Keratinocyte (primary cell): ENCODE data around the gene MYDGF. TPM values are rescaled to one million over a fixed set of nuclear protein-coding genes. Genes with fewer than 3 reads are reported as not detected.

Source experiments
- DNase-seq: peaks from one replicate; pipeline ENCODE4 v3.0.0-alpha.2; 2011; ENCODE audit warnings: low read depth, missing footprints, low spot score
- FAIRE-seq: peaks from 2 replicates; lab custom pipeline; 2011; peaks lifted over from hg19 to GRCh38; lab: Jason Lieb, UNC
- H2AFZ ChIP-seq: 2 replicates; pipeline ENCODE4 v1.6.0; 2012; ENCODE audit warnings: low read length, control low read depth, inconsistent platforms; ENCODE audit not compliant: control insufficient read depth
- H3K27ac ChIP-seq: 2 replicates; pipeline ENCODE4 v1.5.1; 2011; ENCODE audit warnings: low read length; ENCODE audit not compliant: control insufficient read depth, insufficient read depth
- H3K27me3 ChIP-seq: 3 replicates; pipeline ENCODE4 v1.6.0; 2011; ENCODE audit warnings: low read length; ENCODE audit not compliant: control insufficient read depth, insufficient read depth; ENCODE audit errors: extremely low read depth
- H3K36me3 ChIP-seq, 2 experiments: 2 replicates in 1 of 2; 3 replicates in 1 of 2; pipeline ENCODE4 v1.5.1; 2011; ENCODE audit warnings: low read length in 2 of 2, mild to moderate bottlenecking in 1 of 2; ENCODE audit not compliant: control insufficient read depth in 2 of 2, insufficient read depth in 2 of 2; ENCODE audit errors: extremely low read depth in 1 of 2
- H3K4me1 ChIP-seq: 3 replicates; pipeline ENCODE4 v1.5.1; 2011; ENCODE audit warnings: low read length; ENCODE audit not compliant: control insufficient read depth, insufficient read depth; ENCODE audit errors: extremely low read depth
- H3K4me2 ChIP-seq: 3 replicates; pipeline ENCODE4 v1.6.0; 2011; ENCODE audit warnings: low read depth, low read length; ENCODE audit not compliant: control insufficient read depth, insufficient read depth; ENCODE audit errors: extremely low read depth
- H3K4me3 ChIP-seq, 3 experiments: fragments of 200-600 bp in 1 of 3; sonication (generic) in 1 of 3; 2 replicates in 2 of 3; 3 replicates in 1 of 3; pipeline ENCODE4 v1.5.1; 2011 to 2016; ENCODE audit warnings: low read length in 3 of 3, mild to moderate bottlenecking in 3 of 3, control low read depth in 2 of 3, inconsistent platforms in 1 of 3, low read depth in 1 of 3, mixed read lengths in 1 of 3, mixed run types in 1 of 3, moderate library complexity in 1 of 3; ENCODE audit not compliant: control insufficient read depth in 2 of 3, insufficient read depth in 2 of 3; ENCODE audit errors: extremely low read depth in 1 of 3
- H3K79me2 ChIP-seq: 2 replicates; pipeline ENCODE4 v1.6.0; 2012; ENCODE audit warnings: low read length; ENCODE audit not compliant: control insufficient read depth, insufficient read depth
- H3K9ac ChIP-seq: 3 replicates; pipeline ENCODE4 v1.6.0; 2011; ENCODE audit warnings: low read length; ENCODE audit not compliant: control insufficient read depth, insufficient read depth; ENCODE audit errors: extremely low read depth
- H3K9me1 ChIP-seq: 3 replicates; pipeline ENCODE4 v1.6.0; 2011; ENCODE audit warnings: low read length; ENCODE audit not compliant: control insufficient read depth, insufficient read depth; ENCODE audit errors: extremely low read depth
- H3K9me3 ChIP-seq: 2 replicates; pipeline ENCODE4 v1.5.1; 2012; ENCODE audit warnings: low read depth, low read length; ENCODE audit not compliant: control insufficient read depth
- H4K20me1 ChIP-seq: 3 replicates; pipeline ENCODE4 v1.6.0; 2011; ENCODE audit warnings: low read length; ENCODE audit not compliant: control insufficient read depth, insufficient read depth; ENCODE audit errors: extremely low read depth
- CTCF ChIP-seq, 3 experiments: IDR thresholded peaks in 1 of 3; conservative IDR thresholded peaks in 1 of 3; optimal IDR thresholded peaks in 1 of 3; 2 replicates in 2 of 3; 3 replicates in 1 of 3; pipeline versions ENCODE3 to v1.5.1; 2011; ENCODE audit warnings: low read length in 3 of 3, mild to moderate bottlenecking in 3 of 3, moderate library complexity in 2 of 3, control low read depth in 1 of 3, inconsistent platforms in 1 of 3; ENCODE audit not compliant: insufficient read depth in 2 of 3; ENCODE audit errors: extremely low read depth in 1 of 3
- EZH2 ChIP-seq: IDR thresholded peaks from one replicate; pipeline ENCODE4 v1.6.1; 2012; ENCODE audit warnings: inconsistent platforms, mild to moderate bottlenecking, low read length, moderate library complexity
- dilution Hi-C: fragments of 300-500 bp; cut with MboI; formaldehyde crosslinking; loops from one replicate; pipeline ENCODE4 v1.7.0; 2020; ENCODE audit warnings: low sequenced_read_pairs; ENCODE audit not compliant: extremely low pct_ligation_motif_present
- polyA plus RNA-seq, 5 experiments: library from polyadenylated mRNA; depleted of rRNA in 3 of 5; stranded (reverse) in 3 of 5; stranded (forward) in 1 of 5; unstranded in 1 of 5; fragments of >200 nt; gene quantifications; 1 replicate in 1 of 5; 2 replicates in 3 of 5; 3 replicates in 1 of 5; pipeline versions ENCODE4 v1.2.1 to v1.2.3, GENCODE V29; 2011 to 2012; ENCODE audit warnings: missing spikeins in 2 of 5, low read depth in 1 of 5, low replicate concordance in 1 of 5

The MYDGF gene
- polyA plus RNA-seq, 1 donor (not counting 4 experiments of a cell fraction or from before 2014, with no cell fraction given), result 85.9 TPM

DNA sequence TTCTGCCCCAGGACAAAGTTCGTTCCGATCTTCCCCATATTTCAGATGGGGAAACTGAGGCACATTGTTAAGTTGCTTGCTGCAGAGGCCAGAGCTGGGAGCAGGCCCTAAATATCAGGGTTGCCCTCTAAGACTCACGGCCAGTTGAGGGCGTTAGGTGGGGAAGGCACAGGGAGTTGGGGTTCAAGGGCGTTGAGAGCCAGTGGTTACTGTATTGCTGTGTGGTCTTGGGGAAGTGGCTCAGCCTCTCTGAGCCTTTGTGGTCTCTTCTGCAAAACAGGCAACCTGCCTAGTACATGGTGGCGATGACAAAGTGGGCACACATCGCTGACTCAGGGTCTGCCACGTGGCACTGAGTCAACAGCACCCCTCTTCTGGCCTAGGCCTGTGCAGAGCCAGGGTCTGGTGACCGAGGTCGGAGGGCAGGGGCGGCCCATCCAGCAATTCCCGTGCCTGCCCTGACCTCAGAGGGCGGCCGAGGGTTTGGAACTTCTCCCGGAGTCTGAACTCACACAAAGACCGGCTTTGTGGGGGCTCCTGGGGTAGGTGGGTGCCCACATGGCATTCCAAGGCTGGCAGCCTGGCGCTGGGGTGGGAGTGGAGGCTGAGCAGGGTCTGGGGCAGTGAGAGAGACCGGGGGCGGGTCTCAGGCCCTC lies 20.6 kb downstream of the MYDGF start:
- Histone ChIP-seq H3K79me2 (peaks cover 8% of the 10 kb centered on the region), H3K4me1 (no peaks in the 10 kb centered on the region), H3K4me3 (no peak overlapping the region), H3K36me3 (peaks cover 5 to 19% of the 10 kb centered on the region in 2 experiments), H3K9me3 (no peaks in the 10 kb centered on the region), H4K20me1 (peaks cover 3% of the 10 kb centered on the region), H3K9me1 (no peaks in the 10 kb centered on the region), H3K27me3 (no peaks in the 10 kb centered on the region), H2AFZ (no peak overlapping the region), H3K4me2 (no peak overlapping the region), H3K27ac (no peak overlapping the region), H3K9ac (no peak overlapping the region)
- dilution Hi-C loops, result no loop called here
- TF ChIP-seq EZH2 (no peak), CTCF (optimal IDR thresholded peaks at IDR 0.05 in 1 of 3, IDR thresholded peaks at IDR 0.05 in 1 of 3, conservative IDR thresholded peaks at IDR 0.05 in 1 of 3; ENCODE audit: extremely low read depth in 1 of 3, insufficient read depth in 2 of 3, low read length in 3 of 3) (no peak)
- DNase-seq (no peak), FAIRE-seq (no peak)

GRCh38 chr19:4647676-4648644 lies 22.2 kb downstream of the MYDGF start:
- Histone ChIP-seq H3K9ac (no peak overlapping the region), H4K20me1 (peaks cover 3% of the 10 kb centered on the region), H3K79me2 (peaks cover 8% of the 10 kb centered on the region), H3K9me1 (no peaks in the 10 kb centered on the region), H3K27ac (no peak overlapping the region), H3K4me1 (no peaks in the 10 kb centered on the region), H3K9me3 (no peaks in the 10 kb centered on the region), H3K4me3 (no peak overlapping the region), H3K36me3 (peaks cover 3 to 12% of the 10 kb centered on the region in 2 experiments), H3K27me3 (no peaks in the 10 kb centered on the region), H3K4me2 (no peak overlapping the region), H2AFZ (no peak overlapping the region)
- DNase-seq, result no peak
- TF ChIP-seq CTCF (optimal IDR thresholded peaks at IDR 0.05 in 1 of 3, IDR thresholded peaks at IDR 0.05 in 1 of 3, conservative IDR thresholded peaks at IDR 0.05 in 1 of 3; ENCODE audit: extremely low read depth in 1 of 3, insufficient read depth in 2 of 3, low read length in 3 of 3) (no peak), EZH2 (no peak)
- FAIRE-seq, result no peak
- dilution Hi-C loops, result no loop called here
